Heart left ventricle (tissue), 16 donors: ENCODE results near the gene SAMM50. TPM values are rescaled to one million over a fixed set of nuclear protein-coding genes. Genes with fewer than 3 reads are reported as not detected.
A peak's percentile ranks its signal among the peaks of the same experiment; 100 is the strongest.

Experiments
- ATAC-seq, 4 donors: fragments of 200-7000 bp; cut with Tn5 transposase; one replicate each; pipeline ENCODE4 v1.9.1; 2020 to 2022; ENCODE audit warnings: moderate library complexity in 4 of 4, mild to moderate bottlenecking in 3 of 4, moderate number of reproducible peaks in 1 of 4
- DNase-seq, 5 donors: peaks; one replicate each; pipeline ENCODE4 v3.0.0-alpha.2; 2020
- H3K27ac ChIP-seq, 12 donors: fragments of 200-600 bp; sonication (generic) in 4 of 12; one replicate each; pipeline versions ENCODE4 v1.5.0 to v1.8.0; 2016 to 2022; ENCODE audit warnings: mild to moderate bottlenecking in 2 of 12
- H3K27me3 ChIP-seq, 9 donors: fragments of 200-600 bp; sonication (generic) in 2 of 9; one replicate each; pipeline versions ENCODE4 v1.5.1 to v1.8.0; 2016 to 2022; ENCODE audit warnings: mild to moderate bottlenecking in 3 of 9
- H3K36me3 ChIP-seq, 9 donors: fragments of 200-600 bp; sonication (generic) in 2 of 9; one replicate each; pipeline versions ENCODE4 v1.5.0 to v1.8.0; 2018 to 2022; ENCODE audit warnings: mild to moderate bottlenecking in 2 of 9
- H3K4me1 ChIP-seq, 12 donors: fragments of 200-600 bp; sonication (generic) in 4 of 12; one replicate each; pipeline versions ENCODE4 v1.5.0 to v1.8.0; 2016 to 2022; ENCODE audit warnings: mild to moderate bottlenecking in 3 of 12
- H3K4me3 ChIP-seq, 12 donors: fragments of 200-600 bp; sonication (generic) in 4 of 12; one replicate each; pipeline versions ENCODE4 v1.5.0 to v1.8.0; 2017 to 2022; ENCODE audit warnings: mild to moderate bottlenecking in 9 of 12, moderate library complexity in 4 of 12
- H3K9me3 ChIP-seq, 12 donors: fragments of 200-600 bp; sonication (generic) in 4 of 12; one replicate each; pipeline versions ENCODE4 v1.5.0 to v1.8.0; 2016 to 2022; ENCODE audit warnings: mild to moderate bottlenecking in 1 of 12
- POLR2A ChIP-seq, 2 donors: fragments of 450-650 bp; IDR thresholded peaks; one replicate each; pipeline ENCODE4 v1.6.1; 2017; ENCODE audit warnings: antibody characterized with exemption in 2 of 2, mild to moderate bottlenecking in 2 of 2, moderate library complexity in 2 of 2
- WGBS, 4 donors: extraction: QIAGEN DNeasy Blood & Tissue Kit in 2 of 4; methylation state at CpG; one replicate each; pipeline versions ENCODE4 v1.1.5 to v1.1.7; 2013 to 2018; 5-methylcytosine and 5-hydroxymethylcytosine counted together
- intact Hi-C, 10 donors: fragments of 100-400 bp; cut with DNase I; formaldehyde crosslinking; loops; one replicate each; pipeline versions ENCODE4 v1.11.1 to v1.14.2; 2022
- polyA plus RNA-seq, 2 donors: library from polyadenylated mRNA; stranded (reverse); fragments of 200-250 nt; gene quantifications; one replicate each; pipeline ENCODE4 v1.2.3, GENCODE V29; 2013
- total RNA-seq, 9 donors: library from RNA; depleted of rRNA in 2 of 9; stranded (reverse); fragments of >200 nt in 2 of 9; fragmentation: NEBNext Ultra II Directional in 3 of 9; extraction: Animal tissue kit (Norgen Biotek cat#: 25700) in 3 of 9; gene quantifications; one replicate each; pipeline versions ENCODE4 v1.1.0 to v1.2.4, GENCODE V29; 2016 to 2023
- TF ChIP-seq, protein P1 (sequence below), 12 donors: fragments of 200-600 bp; sonication (generic) in 4 of 12; IDR thresholded peaks; one replicate each; pipeline versions ENCODE4 v1.5.0 to v1.8.0; 2018 to 2022; ENCODE audit warnings: antibody characterized with exemption in 12 of 12, mild to moderate bottlenecking in 5 of 12
- donor health status: ischemic (EF 13 %, LVEDD 7.1; RV severe dilation, severe dysfunction).
- donor health status: healthy with polysubstance abuse.
- donor health status: DM: no; HTN: yes; CAD: no.
- donor health status: DM: no; HTN: no; CAD: no.
- donor health status: ischemic (EF 25% LVEDD 6.9; RV normal size, moderate dysfunction).
- donor health status: ischemic (EF 25% LVEDD 5.7; RV mildly dilated, moderate dysfunction).
- donor health status: healthy.
- donor health status: DM: yes; HTN: yes; CAD: no.
- donor health status: ischemic (EF 35%, LVEDD 5.7; RV mildly dilated, moderate dysfunction).
- donor health status: nonischemic (EF 11% LVEDD 7.7; RV severe dilation, severe dysfunction).
- donor health status: DM: yes; HTN: yes; CAD: no.
- donor health status: PGD.
- donor health status: ischemic (EF 29% LVEDD 5.4; RV normal size, mild dysfunction).
- donor health status: nonischemic (EF 23%, LVEDD 6.1; RV moderate dilation, normal function).

The SAMM50 gene
- total and polyA plus RNA-seq, 11 donors = 32.5 to 74.8 (median 66.2) TPM

DNA sequence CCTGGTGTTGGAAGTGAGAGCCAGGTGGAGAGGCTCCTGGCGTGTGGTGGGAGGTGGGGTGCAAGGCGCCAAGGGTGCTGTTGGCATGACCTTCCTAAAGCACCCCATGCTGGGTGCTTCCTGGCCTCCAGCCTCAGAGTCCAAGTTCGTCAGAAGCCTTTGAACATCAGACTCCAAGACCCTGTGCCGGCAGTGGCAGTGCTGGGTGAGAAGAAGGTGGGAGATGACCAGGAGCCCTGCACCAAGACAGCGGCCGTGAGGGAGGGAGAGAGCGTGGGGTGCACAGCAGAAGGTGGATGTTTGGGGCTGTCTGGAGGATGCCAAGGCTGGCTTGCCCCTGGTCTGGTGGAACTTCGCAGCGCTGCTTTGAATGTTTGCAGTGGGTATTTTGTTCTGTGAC lies 39.2 kb downstream of the SAMM50 start:
- intact Hi-C loops = loop anchor here in 6 of 10 donors (2.0 to 10.0 kb wide), 6 partner anchors 93 to 632 kb away; no protein-coding TSS in a partner anchor
- peaks cover 0 to 35% (median 9%) of the 10 kb centered on the region in 12 donors for H3K4me1 ChIP-seq
- no peak for TF ChIP-seq POLR2A (IDR thresholded peaks at IDR 0.05)
- TF ChIP-seq, protein P1, sequence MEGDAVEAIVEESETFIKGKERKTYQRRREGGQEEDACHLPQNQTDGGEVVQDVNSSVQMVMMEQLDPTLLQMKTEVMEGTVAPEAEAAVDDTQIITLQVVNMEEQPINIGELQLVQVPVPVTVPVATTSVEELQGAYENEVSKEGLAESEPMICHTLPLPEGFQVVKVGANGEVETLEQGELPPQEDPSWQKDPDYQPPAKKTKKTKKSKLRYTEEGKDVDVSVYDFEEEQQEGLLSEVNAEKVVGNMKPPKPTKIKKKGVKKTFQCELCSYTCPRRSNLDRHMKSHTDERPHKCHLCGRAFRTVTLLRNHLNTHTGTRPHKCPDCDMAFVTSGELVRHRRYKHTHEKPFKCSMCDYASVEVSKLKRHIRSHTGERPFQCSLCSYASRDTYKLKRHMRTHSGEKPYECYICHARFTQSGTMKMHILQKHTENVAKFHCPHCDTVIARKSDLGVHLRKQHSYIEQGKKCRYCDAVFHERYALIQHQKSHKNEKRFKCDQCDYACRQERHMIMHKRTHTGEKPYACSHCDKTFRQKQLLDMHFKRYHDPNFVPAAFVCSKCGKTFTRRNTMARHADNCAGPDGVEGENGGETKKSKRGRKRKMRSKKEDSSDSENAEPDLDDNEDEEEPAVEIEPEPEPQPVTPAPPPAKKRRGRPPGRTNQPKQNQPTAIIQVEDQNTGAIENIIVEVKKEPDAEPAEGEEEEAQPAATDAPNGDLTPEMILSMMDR (IDR thresholded peaks at IDR 0.05) = no peak
- WGBS, 4 donors = 81 to 98% (median 88%) methylated on average over 9 of the region's 9 CpGs
- DNase-seq (no peak), ATAC-seq (no peak)
- H3K27ac ChIP-seq = peak overlapping the region in 2 of 12 donors; percentile 8 to 61
- no peaks in the 10 kb centered on the region for H3K27me3 ChIP-seq
- peaks cover 0 to 92% (median 71%) of the 10 kb centered on the region in 9 donors for H3K36me3 ChIP-seq
- no peaks in the 10 kb centered on the region for H3K9me3 ChIP-seq
- H3K4me3 ChIP-seq = no peak overlapping the region

DNA sequence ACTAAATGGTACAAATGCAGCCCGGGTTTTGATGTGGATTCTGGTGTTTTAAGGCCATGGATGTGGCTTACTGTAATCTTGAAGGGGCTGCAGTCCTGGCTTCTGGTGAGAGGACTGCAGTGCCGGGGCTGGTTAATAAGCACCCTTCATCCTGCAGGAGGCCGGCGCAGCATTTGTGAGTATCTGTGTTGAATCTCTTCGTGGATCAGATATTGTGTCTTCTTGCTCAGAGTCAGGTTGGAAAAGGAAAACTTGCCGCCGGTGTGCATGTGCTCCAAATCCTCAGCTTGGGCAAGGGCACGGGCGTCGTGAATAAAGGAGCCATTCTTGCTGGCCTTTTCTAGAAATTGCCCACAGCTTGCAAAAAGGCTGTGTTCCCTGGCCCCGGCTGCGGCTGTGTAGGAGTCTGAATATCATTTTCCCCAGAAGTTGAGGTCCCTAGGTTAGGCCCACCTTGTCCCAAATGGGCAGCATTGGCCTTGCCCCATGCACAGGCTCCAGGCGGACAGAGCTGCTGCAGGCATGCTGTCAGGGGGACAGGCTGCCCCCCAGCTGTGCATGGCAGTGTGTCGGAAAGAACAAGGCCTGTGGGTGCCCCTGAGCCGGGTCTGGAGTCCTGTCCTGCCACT lies 39.9 kb downstream of the SAMM50 start:
- peaks cover 0 to 84% (median 64%) of the 10 kb centered on the region in 9 donors for H3K36me3 ChIP-seq
- intact Hi-C loops = loop anchor here in 3 of 10 donors (2.0 to 10.0 kb wide), 5 partner anchors 87 to 632 kb away; no protein-coding TSS in a partner anchor
- H3K9me3 ChIP-seq = no peaks in the 10 kb centered on the region
- H3K4me3 ChIP-seq = peak overlapping the region in 1 of 12 donors; percentile 49
- WGBS, 4 donors = 91 to 100% (median 96%) methylated on average over 14 to 15 of the region's 15 CpGs
- no peak for DNase-seq
- TF ChIP-seq, protein P1 (IDR thresholded peaks at IDR 0.05) = no peak
- no peak for TF ChIP-seq POLR2A (IDR thresholded peaks at IDR 0.05)
- H3K27ac ChIP-seq = peak overlapping the region in 3 of 12 donors; percentile 26 to 74 (median 59)
- no peaks in the 10 kb centered on the region for H3K27me3 ChIP-seq
- peaks cover 0 to 37% (median 9%) of the 10 kb centered on the region in 12 donors for H3K4me1 ChIP-seq
- ATAC-seq = no peak

DNA sequence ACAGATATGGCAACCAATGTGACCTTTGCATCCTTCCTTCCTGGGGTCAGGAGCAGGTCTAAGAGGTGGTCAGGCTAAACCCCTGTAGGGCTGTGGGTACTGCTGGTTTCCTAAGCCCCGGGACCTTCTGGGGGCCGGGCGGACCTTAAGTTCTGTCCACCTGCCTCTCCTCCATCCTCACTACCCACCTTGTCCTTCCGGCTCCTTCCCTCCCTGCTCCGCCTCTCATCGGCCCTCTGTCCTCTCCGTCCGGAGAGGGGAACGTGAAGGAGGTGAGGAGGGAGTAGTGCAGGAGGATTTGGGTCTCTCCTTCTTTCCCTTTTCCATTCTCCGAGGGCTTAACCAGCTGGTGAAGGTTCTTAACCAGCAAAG lies 40.5 kb downstream of the SAMM50 start:
- H3K36me3 ChIP-seq = peaks cover 0 to 78% (median 57%) of the 10 kb centered on the region in 9 donors
- no peak for ATAC-seq

More for the DNA sequence above, 40.5 kb downstream of the SAMM50 start:
- Histone ChIP-seq H3K9me3 (no peaks in the 10 kb centered on the region), H3K4me1 (peaks cover 0 to 37% (median 9%) of the 10 kb centered on the region in 12 donors), H3K27me3 (no peaks in the 10 kb centered on the region), H3K4me3 (peak overlapping the region in 10 of 12 donors; percentile 1 to 49 (median 33)), H3K27ac (peak overlapping the region in 9 of 12 donors; percentile 18 to 74 (median 43))
- no peak for DNase-seq
- TF ChIP-seq POLR2A (IDR thresholded peaks at IDR 0.05) = no peak
- TF ChIP-seq, protein P1 (IDR thresholded peaks at IDR 0.05) = no peak
- intact Hi-C loops = loop anchor here in 3 of 10 donors (2.0 to 10.0 kb wide), 5 partner anchors 87 to 631 kb away; no protein-coding TSS in a partner anchor
- 65 to 80% (median 74%) methylated on average over 10 of the region's 10 CpGs for WGBS, 4 donors
